ENCODE results near the gene OVAAL. TPM values are rescaled to one million over a fixed set of nuclear protein-coding genes. Genes with fewer than 3 reads are reported as not detected.

The OVAAL gene
- total RNA-seq, 1 donor from 2014 or later = not detected

DNA sequence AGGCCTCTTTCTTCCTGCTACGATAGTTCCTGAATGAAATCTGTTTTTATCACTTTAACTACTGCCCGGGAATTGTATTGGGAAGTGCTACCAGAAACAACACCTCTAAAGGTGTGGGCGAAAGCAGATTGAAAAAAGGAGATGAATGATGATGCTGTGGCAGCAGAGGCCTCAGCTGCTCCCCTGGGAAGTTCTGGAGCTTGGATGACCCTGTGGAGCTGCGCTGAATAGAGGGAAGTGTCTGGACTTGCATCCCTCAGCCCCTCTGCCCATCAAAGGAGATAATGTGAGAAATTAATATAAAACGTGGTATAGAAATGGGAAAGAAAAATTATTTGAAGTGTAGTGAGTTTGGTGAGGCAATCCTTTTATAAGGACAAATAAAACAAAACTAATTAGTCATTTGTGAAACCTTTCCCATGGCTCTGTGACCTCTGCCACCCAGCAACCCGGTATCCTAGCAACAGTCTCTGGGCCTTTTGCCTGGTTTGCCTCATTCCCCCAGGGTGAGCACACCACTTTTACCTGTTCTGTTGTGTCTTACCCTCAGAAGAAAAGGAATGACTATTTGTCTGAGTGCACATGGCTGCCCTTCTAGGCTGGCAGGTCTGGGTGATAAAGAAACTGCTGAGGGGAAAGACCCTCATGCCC, 21.3 kb downstream of the OVAAL start:
- DNase-seq (ENCODE audit: low read depth) = peak; percentile 85
- TF ChIP-seq, protein P1, sequence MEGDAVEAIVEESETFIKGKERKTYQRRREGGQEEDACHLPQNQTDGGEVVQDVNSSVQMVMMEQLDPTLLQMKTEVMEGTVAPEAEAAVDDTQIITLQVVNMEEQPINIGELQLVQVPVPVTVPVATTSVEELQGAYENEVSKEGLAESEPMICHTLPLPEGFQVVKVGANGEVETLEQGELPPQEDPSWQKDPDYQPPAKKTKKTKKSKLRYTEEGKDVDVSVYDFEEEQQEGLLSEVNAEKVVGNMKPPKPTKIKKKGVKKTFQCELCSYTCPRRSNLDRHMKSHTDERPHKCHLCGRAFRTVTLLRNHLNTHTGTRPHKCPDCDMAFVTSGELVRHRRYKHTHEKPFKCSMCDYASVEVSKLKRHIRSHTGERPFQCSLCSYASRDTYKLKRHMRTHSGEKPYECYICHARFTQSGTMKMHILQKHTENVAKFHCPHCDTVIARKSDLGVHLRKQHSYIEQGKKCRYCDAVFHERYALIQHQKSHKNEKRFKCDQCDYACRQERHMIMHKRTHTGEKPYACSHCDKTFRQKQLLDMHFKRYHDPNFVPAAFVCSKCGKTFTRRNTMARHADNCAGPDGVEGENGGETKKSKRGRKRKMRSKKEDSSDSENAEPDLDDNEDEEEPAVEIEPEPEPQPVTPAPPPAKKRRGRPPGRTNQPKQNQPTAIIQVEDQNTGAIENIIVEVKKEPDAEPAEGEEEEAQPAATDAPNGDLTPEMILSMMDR (conservative IDR thresholded peaks at IDR 0.05; ENCODE audit: low read depth, low read length) = no peak

GRCh38 chr1:180581635-180582039, 22.9 kb downstream of the OVAAL start:
- no peak for DNase-seq (ENCODE audit: low read depth)
- no peak overlapping the region for H3K4me3 ChIP-seq (ENCODE audit: low read depth, low read length)
- TF ChIP-seq, protein P1 (conservative IDR thresholded peaks at IDR 0.05; ENCODE audit: low read depth, low read length) = no peak

More for the DNA sequence above, 21.3 kb downstream of the OVAAL start:
- H3K4me3 ChIP-seq (ENCODE audit: low read depth, low read length) = no peak overlapping the region

DNA sequence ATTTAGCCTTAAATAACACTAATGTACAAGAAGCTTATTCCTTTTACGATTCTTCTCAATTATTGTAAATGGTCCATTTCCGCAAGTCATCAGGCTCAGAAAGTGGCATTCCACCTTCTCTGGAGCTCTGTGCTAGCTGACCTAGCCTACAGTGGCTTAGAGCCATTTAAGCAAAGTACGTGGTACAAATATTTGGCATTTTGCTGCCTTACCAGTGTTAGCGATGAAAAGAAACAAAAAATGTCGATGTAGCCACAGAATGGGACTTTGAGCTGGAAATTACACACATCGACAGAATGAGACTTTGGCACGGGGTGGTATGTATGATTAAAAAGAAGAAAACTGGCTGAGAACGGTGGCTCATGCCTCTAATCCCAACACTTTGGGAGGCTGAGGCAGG, 26.1 kb downstream of the OVAAL start:
- no peak overlapping the region for H3K4me3 ChIP-seq (ENCODE audit: low read depth, low read length)
- DNase-seq (ENCODE audit: low read depth) = no peak
- TF ChIP-seq, protein P1 (conservative IDR thresholded peaks at IDR 0.05; ENCODE audit: low read depth, low read length) = no peak

- TF ChIP-seq, protein P1 (conservative IDR thresholded peaks at IDR 0.05; ENCODE audit: low read depth, low read length) = no peak
- no peak for DNase-seq (ENCODE audit: low read depth)
- no peak overlapping the region for H3K4me3 ChIP-seq (ENCODE audit: low read depth, low read length)
Observed at GRCh38 chr1:180585994-180586359, 27.2 kb downstream of the OVAAL start.

GRCh38 chr1:180586671-180587155, 27.9 kb downstream of the OVAAL start:
- H3K4me3 ChIP-seq (ENCODE audit: low read depth, low read length) = no peak overlapping the region
- peak; percentile 88 for DNase-seq (ENCODE audit: low read depth)
- TF ChIP-seq, protein P1 (conservative IDR thresholded peaks at IDR 0.05; ENCODE audit: low read depth, low read length) = no peak

- no peak for DNase-seq (ENCODE audit: low read depth)
- no peak overlapping the region for H3K4me3 ChIP-seq (ENCODE audit: low read depth, low read length)
- TF ChIP-seq, protein P1 (conservative IDR thresholded peaks at IDR 0.05; ENCODE audit: low read depth, low read length) = no peak
Observed at GRCh38 chr1:180588121-180588520, 29.4 kb downstream of the OVAAL start.

- no peak overlapping the region for H3K4me3 ChIP-seq (ENCODE audit: low read depth, low read length)
- TF ChIP-seq, protein P1 (conservative IDR thresholded peaks at IDR 0.05; ENCODE audit: low read depth, low read length) = no peak
- no peak for DNase-seq (ENCODE audit: low read depth)
Observed at GRCh38 chr1:180590889-180591288, 32.1 kb downstream of the OVAAL start.
